Measurements from ENCODE around the gene FN3KRP.

DNA sequence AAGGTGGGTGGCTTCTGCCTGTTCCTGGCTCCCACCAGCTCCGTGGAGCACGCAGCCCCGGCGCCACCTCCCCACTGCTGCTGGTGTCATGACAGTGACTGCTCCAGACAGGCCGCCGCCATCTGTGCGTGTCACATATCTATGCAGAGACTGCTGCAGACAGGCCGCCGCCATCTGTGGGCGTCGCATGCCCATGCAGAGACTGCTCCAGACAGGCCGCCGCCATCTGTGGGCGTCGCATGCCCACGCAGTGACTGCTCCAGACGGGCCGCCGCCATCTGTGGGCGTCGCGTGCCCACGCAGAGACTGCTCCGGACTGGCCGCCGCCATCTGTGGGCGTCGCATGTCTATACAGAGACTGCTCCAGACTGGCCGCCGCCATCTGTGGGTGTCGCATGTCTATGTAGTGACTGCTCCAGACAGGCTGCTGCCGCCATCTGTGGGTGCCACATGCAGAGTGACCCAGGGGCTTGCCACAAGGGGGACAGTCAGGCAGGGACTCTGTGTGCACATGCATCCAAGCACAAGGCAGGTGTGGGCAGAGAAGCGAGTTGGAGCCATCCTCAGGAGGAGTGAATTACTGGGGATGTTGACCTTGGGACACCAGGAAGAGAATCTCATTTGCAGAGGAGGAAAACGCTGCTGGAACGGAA is 3.3 kb upstream of the FN3KRP start:
- TF ChIP-seq POLR2A (IDR thresholded peaks at IDR 0.05) (no peak), EP300 (IDR thresholded peaks at IDR 0.05) (no peak)
- TF ChIP-seq, protein P1, sequence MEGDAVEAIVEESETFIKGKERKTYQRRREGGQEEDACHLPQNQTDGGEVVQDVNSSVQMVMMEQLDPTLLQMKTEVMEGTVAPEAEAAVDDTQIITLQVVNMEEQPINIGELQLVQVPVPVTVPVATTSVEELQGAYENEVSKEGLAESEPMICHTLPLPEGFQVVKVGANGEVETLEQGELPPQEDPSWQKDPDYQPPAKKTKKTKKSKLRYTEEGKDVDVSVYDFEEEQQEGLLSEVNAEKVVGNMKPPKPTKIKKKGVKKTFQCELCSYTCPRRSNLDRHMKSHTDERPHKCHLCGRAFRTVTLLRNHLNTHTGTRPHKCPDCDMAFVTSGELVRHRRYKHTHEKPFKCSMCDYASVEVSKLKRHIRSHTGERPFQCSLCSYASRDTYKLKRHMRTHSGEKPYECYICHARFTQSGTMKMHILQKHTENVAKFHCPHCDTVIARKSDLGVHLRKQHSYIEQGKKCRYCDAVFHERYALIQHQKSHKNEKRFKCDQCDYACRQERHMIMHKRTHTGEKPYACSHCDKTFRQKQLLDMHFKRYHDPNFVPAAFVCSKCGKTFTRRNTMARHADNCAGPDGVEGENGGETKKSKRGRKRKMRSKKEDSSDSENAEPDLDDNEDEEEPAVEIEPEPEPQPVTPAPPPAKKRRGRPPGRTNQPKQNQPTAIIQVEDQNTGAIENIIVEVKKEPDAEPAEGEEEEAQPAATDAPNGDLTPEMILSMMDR (IDR thresholded peaks at IDR 0.05): no peak

All from ovary (tissue), 3 donors.